Activated CD4-positive, CD25-positive, alpha-beta regulatory T cell treated with anti-CD3 and anti-CD28 coated beads, Interleukin-2, amount 50 U/mL, for 16 hours (primary cell): ENCODE measurements around the gene ANAPC1.
"Not testable (repeated sequence)": the region's sequence is repeated elsewhere in the genome, so short reads cannot be mapped to it uniquely, and the experiment has no call there.

ENCODE experiments used
- DNase-seq: peaks from one replicate; pipeline ENCODE4 v3.0.0-alpha.2; 2020; ENCODE audit warnings: low read depth, low spot score

The ANAPC1 gene, protein sequence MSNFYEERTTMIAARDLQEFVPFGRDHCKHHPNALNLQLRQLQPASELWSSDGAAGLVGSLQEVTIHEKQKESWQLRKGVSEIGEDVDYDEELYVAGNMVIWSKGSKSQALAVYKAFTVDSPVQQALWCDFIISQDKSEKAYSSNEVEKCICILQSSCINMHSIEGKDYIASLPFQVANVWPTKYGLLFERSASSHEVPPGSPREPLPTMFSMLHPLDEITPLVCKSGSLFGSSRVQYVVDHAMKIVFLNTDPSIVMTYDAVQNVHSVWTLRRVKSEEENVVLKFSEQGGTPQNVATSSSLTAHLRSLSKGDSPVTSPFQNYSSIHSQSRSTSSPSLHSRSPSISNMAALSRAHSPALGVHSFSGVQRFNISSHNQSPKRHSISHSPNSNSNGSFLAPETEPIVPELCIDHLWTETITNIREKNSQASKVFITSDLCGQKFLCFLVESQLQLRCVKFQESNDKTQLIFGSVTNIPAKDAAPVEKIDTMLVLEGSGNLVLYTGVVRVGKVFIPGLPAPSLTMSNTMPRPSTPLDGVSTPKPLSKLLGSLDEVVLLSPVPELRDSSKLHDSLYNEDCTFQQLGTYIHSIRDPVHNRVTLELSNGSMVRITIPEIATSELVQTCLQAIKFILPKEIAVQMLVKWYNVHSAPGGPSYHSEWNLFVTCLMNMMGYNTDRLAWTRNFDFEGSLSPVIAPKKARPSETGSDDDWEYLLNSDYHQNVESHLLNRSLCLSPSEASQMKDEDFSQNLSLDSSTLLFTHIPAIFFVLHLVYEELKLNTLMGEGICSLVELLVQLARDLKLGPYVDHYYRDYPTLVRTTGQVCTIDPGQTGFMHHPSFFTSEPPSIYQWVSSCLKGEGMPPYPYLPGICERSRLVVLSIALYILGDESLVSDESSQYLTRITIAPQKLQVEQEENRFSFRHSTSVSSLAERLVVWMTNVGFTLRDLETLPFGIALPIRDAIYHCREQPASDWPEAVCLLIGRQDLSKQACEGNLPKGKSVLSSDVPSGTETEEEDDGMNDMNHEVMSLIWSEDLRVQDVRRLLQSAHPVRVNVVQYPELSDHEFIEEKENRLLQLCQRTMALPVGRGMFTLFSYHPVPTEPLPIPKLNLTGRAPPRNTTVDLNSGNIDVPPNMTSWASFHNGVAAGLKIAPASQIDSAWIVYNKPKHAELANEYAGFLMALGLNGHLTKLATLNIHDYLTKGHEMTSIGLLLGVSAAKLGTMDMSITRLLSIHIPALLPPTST (N-terminal part only)

DNA sequence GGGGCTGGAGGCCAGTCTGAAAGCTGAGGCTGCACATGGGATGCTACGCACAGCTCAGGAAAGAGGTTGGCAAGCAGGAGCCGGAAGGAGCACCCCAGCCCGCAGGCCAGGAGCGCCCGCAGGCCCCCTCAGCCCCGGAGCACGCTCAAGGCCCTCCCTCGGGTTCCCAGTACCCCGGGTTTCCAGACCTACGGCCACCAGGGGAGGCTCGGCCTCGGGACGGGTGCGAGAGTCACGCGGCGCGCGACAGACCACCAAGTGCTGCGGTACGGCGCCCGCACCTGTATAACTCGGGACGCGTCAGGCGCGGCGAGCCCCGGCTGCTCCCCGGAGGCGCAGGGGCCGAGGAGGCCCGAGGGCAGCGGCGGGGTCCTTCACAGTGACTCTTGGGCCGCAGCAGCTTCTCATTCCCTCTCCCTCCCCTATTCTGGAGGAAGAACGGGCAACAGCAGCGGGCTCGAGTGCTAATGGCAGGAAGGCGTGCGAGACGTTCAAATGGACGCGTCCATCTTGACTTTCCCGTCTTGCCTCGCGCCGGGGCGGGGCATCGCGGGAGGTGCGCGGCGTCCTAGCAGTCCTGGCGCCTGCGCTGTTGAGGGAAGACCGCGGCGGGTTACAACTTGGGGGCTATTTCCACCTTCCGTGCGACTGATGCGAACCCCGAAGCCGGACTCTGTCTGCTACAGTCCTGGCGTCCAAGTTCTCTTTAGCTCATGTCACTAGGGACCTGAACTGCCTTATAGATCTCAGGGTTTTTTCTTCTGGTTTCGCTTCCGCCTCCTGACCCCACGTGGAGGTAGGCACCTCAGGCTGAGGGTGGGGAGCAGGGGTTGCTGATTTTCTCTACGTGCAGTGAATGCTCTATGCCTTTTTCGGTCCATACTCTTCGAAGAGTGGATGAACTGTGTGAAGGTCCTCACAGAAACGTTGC is at the start of gene ANAPC1:
Gene ANAPC1, minus strand, starts transcription at position 533 of the 931 bp plus-strand sequence. CDS start 3,368 bp downstream, outside the sequence.
- peak; percentile 82 for DNase-seq

DNA sequence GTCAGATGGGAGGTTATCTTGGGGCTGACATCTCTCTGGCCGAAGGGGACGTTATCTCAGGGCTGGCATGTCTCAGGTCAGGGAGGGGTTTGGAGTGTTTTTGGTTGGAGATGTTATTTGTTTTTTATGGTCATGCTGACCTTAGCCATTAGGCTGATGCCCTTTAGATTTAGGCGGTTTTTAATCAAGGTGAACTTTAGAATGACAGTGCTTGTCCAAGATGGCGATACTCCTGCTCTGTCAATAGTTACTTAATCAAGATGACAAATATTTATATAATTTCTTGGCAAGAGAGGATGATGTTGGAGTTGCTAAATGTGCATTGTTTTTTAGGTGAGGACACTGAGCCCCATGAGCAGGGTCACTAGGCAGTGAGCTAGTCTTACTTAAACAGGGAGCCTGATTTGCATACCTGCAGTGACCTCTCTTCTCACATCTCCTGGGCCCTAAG is 48.9 kb upstream of the ANAPC1 start:
- no peak for DNase-seq

DNA sequence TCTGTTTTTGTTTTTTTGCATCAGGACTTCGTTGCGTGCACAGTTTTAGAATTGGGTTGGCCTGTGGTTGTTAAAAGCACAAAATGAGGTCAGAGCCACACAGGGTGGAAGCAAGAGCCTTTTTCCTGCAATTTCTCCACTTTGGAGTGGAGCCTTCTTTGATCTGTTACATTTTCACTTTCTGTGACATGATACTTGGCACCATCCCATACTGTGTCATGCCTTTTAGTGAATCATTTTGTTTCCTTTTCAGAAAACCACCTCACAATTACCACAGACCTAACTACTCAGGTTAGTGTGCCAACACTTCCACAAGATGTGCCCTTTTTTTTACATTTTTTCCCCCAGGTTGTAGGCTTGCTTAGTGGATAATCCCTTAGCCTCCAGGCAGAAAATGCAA is 46.9 kb upstream of the ANAPC1 start:
- no peak for DNase-seq

DNA sequence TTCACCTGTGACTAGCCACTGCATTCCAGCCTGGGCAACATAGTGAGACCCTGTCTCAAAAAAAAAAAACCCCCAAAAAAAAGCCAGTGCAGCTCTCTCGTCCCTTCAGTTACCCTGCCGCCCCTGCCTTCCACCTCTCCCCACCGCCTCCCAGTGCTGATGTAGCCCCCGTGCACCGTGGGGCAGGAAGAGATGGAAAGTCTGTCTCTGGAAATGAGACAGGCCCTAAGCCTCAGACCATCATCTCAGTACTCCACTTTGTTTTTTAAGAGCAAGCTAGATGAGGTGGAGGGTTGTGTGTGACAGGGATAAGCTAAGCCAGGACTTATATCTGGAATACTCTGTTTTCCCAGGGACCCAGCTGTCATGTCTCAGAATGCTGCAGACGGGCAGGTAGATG is 46.4 kb upstream of the ANAPC1 start:
- no peak for DNase-seq

DNA sequence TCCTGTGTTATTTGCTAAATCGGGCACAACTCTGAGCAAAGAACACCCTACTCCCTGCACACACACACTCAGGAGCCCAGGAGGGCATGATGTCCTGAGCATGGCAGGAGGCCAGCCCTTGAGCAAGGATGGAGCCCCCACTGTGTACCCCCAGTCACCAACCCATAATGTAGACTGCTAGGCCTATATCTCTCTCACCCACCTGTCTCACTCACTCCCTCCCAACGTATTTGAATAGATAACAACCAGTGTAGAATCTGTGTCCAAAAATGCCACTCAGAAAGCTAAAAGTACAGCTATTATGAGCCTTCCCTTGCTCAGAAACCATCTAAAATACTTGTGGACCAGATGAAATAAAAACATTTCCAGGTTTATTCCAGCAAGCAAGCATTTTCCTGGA is 43.7 kb upstream of the ANAPC1 start:
- no peak for DNase-seq

DNA sequence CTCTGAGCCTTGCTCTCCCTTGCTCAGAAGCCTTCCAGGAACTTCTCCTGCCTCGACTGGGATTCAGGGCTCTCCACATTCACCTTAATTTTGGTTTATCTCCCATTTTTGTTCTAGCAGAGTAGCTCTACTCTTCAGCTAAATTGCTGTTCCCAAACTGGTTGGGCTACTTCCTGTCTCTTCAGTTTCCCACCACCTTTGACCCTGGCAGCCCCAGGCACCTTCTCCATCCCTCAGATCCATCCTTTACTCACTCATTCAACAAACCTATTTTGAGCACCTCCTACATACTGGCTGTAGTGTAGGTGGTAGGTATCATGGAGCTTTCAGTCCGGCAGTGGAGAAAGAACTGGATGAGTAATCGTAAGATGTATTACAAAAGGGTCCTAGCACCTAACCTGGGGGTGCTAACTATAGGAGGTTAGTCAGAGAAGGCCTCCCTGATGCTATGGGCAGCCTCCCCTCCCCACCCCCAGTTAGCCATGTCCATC is 40.7 kb upstream of the ANAPC1 start:
- DNase-seq = no peak

DNA sequence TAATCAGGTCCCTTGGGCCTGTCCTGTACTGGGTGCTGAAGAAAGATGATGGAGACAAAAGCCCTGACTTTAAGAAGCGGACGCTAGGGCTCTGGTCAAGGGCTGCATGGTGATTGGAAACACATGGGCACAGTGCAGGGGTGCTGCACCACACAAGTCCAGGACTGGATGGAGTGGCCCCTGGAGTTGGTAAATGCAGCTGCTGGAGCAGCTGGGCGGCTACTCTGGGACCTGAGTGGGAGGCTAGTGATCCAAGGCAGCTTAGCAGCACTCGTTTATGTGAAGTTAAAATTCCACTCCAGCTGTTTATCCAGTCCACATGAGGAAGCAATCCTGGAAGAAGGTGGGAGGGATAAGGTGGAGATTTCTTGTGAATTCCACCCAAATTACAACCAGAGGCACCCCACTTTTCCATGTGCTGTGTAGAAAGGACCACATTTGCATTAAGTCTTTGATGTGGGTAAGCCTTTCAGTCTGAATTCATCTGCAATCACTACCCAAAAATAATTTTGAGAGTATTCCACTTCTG is 39.3 kb upstream of the ANAPC1 start:
- no peak for DNase-seq

DNA sequence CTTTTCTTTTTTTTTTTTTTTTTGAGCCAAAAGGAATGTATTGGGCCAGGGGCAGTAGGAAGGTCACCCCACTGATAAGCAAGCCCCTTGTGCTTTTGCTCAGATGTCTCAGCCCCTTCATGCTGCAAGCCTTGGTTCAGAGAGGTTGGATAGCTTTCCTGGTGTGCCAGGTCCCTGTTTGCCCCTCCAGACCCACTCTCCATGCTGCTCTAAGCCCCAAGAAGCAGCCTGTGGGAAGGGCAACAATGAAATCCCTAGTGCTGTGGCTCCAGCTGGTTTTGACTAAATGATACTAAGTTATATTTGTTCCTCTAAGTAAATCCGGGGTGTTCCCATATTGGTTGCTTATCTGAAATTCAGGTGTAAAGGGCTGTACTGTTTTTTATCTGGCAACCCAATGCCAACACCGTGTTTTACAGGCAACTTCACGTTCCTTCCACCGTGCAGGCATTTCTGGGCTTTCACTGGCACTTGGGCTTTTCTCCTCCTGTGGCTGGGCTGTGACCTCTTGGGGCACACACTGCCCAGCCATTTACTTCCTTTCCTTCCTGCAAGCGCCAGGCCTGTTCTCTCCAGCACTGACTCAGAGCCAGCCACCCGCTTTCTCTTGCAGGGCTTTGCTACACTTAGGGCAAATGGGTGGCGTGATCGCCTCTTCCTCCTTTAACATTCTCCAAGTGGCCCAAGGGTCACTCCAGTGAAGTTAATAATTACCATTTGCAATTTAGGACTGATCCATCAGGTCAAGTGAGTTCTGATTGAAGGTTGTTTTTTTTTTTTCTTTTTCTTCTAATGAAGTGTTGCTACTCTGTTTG is 36.0 kb upstream of the ANAPC1 start:
- DNase-seq = no peak

DNA sequence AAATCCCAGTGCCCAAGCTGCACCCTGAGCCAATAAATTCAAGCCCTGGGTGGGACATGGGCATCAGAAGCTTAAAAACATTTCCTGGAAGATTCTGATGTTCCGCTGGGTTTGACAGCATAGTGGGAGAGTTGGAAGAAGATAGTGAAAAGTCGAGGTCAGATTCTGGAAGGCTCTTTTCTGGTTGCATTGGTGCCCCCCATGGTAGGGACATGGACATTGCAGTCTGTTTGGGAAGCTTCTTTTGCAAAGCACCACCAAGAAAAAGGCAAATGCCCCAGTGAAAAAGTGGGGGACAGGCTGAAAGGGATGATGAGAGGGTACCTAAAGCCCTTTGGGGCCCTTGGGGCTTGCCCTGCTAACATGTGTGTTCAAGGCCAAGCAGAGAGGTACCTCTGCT is 35.4 kb upstream of the ANAPC1 start:
- no peak for DNase-seq

DNA sequence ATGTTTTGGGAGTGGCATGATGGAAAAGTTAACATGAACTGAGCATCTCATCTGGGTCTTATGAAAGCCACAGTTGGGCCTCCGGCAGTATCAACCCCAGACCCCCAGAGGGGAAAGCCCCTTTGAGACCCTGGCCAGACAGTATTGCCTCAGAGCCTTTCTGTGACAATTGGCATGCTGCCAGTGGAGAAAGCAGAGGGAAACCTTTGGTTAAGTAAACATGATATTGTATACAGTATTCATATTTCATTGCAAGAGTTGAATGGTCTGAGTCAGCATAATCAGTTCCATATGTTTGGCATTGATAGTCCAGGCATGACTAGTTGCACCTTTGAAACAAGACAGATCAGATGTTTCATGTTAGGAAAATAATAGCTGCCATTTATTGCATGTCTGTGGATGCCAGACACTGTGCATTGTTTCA is 34.4 kb upstream of the ANAPC1 start:
- no peak for DNase-seq

DNA sequence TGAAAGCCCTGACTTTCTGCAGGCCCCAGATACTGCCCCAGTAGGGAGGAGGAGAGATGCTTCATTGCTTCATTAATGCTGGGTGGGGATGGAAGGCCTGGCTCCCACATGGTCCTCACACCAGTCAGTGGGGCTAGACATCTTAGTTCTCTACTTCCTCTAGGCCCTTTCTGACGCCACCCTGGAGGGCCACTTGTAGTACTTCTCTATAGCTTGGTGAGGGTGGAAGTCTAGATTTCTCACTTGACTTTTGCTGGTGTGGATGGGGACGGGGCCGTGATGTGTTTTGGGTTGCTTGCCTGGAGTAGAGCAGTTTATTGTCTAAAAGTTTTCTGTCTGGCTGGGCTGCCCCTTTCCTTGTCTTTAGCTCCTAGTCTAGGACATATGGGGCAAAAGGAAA is 33.1 kb upstream of the ANAPC1 start:
- no peak for DNase-seq

DNA sequence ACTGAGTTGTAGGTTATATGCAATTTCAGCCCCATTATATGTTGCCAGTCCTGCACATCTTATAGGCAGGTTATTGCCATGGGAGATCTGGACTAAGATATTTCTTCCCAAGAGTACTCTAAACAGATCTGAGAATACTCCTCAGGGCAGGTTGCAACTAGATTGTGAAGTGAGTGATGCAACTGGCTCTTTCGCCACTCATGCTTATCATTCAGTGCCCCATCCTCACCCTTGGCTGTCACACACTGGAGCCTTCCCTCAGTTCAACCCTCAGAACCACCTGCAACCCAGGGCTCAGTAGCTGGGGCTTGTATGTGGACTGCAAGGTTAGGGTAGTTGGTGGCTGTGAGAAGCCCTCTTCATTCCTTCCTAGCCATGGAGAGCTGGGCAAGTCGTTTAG is 28.6 kb upstream of the ANAPC1 start:
- no peak for DNase-seq

DNA sequence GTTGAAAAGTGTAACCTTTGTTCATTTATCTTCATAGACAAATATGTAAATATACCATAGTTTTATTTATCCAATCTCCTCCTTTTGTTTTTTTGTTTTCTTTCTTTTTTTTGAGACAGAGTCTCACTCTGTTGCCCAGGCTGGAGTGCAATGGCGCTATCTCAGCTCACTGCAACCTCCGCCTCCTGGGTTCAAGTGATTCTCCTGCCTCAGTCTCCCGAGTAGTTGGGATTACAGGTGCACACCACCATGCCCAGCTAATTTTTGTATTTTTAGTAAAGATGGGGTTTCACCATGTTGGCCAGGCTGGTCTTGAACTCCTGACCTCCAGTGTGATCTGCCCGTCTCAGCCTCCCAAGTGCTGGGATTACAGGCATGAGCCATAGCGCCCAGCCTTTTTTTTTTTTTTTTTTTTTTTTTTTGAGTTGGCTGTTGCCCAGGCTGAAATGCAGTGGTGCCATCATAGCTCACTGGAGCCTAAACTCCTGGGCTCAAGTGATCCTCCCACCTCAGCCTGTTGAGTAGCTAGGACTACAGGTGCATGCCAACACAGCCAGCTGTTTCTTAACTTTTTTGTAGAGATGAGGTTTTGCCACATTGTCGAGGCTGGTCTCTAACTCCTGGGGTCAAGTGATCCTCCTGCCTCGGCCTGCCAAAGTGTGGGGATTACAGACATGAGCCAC is 27.4 kb upstream of the ANAPC1 start:
- DNase-seq = not testable (repeated sequence)

DNA sequence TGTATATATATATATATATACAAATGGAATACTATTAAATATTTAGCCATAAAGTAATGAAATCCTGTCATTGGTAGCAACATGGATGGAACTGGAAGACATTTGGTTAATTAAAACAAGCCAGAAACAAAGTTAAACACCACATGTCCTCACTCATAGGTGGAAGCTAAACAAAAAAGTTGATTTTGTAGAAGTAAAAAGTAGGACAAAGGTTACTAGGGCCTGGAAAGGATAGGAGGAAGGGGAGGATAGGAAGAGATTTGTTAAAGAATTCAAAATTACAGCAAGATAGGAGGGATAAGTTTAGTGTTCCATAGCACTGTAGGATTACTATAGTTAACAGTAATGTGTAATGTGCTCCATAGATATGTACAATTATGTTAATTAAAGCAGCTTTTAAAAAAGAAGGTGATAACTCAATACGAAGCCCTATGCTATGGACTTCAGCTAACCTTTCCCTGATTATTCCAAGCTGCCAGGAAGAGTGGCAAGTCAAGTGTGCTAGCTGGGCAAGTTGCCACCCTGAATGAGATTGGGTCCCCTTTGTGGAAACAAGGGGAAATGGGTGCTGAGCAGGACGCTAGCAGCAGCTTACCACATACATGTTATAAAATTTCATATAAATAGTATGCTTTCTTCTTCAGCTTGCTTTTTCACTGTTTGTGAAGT is 26.8 kb upstream of the ANAPC1 start:
- DNase-seq = no peak

DNA sequence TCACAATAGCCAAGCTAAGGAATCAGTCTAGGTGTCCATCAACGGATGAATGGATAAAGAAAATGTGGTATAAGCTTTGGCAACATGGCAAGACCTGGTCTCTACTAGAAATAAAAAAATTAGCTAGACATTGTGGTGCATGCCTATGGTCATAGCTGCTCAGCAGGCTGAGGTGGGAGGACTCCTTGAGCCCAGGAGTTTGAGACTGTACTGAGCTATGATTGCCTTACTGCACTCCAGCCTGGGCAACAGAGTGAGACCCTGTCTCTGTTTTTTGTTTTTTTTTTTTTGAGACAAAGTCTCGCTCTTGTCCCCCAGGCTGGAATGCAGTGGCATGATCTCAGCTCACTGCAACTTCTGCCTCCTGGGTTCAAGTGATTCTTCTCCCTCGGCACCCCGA is 26.0 kb upstream of the ANAPC1 start:
- DNase-seq = not testable (repeated sequence)

DNA sequence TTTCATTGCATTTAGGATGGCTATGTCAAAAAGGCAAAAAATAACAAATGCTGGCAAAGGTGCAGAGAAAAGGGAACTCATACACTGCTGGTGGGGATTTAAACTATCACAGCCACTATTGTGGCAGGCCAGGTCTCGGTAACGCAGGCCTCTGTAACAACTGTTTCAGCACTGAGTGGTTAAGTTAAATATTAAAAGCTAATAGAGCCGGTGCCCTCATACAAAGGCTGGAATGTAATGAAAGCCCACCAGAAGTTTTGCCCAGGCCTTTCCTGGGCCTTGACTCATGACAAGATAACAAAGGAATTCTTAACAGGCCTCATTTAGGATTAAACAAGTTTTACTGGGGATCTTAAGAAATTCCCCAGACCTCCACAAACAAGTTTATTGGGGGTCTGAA is 25.1 kb upstream of the ANAPC1 start:
- no peak for DNase-seq

DNA sequence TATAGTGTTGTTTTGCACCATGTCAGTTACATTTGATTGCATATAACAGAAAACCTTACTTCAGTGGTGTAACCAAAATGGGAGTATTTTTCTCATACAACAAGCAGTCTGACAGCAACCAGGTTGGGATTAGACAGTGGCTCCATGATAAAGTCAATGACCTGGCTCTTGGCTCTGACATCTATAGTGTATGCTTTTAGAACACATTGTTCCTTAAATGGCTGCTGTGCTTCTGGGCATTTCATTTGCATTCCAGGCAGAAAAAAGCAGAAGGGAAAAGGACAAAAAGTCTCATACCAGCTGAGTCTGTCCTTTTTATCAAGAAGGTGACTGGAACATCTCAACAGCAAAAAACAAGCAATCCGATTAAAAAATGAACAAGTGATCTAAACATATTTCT is 24.6 kb upstream of the ANAPC1 start:
- no peak for DNase-seq

DNA sequence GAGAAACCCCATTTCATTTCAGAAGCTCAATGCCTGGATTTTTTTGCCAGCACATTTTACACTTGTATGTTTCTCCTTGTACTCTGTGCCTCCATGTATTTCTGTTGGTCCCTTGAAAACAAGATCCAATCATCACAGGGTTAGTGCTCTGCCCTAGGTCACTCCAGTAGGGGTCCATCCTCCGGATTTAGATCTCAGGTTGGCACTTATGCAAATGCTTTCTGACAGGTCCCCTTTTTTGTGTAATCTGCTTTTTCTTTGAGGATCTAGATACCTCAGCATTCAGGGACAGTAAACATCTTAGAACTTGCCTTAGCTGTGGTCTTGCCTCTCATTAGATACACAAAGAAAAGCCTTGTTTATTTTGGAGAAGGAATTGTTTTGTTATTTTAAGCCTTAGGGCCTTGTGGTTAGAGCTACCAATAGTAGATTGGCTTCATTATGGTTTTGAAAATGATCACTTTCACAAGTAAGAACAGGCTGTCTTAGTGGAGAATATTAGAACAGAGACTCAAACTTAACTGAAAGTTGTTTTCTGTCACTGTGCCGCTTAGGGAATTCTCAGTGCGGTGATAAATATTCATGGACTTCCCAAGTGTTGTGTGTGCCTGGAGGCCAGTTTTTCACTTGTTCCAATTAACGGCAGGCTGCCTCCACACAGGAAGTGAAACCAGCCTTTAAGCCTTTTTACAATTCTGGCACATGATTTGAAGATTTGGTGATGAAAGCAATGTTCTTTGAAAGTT is 22.2 kb upstream of the ANAPC1 start:
- DNase-seq = no peak
